ENCODE data around the gene OLFM3.
A peak's percentile ranks its signal among the peaks of the same experiment; 100 is the strongest.

Gene OLFM3

GRCh38 chr1:101964708-101965107 is 32.0 kb downstream of the OLFM3 start:
- no peaks in the 10 kb centered on the region for H3K79me2 ChIP-seq (ENCODE audit: control insufficient read depth, insufficient read depth, low read length)
- no peak overlapping the region for H3K9ac ChIP-seq (ENCODE audit: low read length)
- no peak overlapping the region for H3K56ac ChIP-seq (ENCODE audit: low read length)
- no peak overlapping the region for H4K8ac ChIP-seq (ENCODE audit: low read depth, low read length)
- no CpG with 5 or more reads among the region's 1 CpG for WGBS (ENCODE audit: extremely low coverage, insufficient coverage, low lambda C conversion rate)
- no peaks in the 10 kb centered on the region for H3K4me1 ChIP-seq (ENCODE audit: control insufficient read depth, low read depth, low read length)
- no peak overlapping the region for H3K4me2 ChIP-seq (ENCODE audit: low read length)
- DNase-seq = no peak
- no peak overlapping the region for H2BK120ac ChIP-seq (ENCODE audit: low read depth, low read length)
- H3K4me3 ChIP-seq (ENCODE audit: low read length) = no peak overlapping the region
- no peaks in the 10 kb centered on the region for H3K27me3 ChIP-seq (ENCODE audit: insufficient read depth, low read length, poor library complexity)
- no peak overlapping the region for H2BK5ac ChIP-seq (ENCODE audit: low read length)
- no peaks in the 10 kb centered on the region for H3K36me3 ChIP-seq (ENCODE audit: control insufficient read depth, insufficient read depth, low read length)
- no peak overlapping the region for H4K5ac ChIP-seq (ENCODE audit: low read length)
- no peak overlapping the region for H3K27ac ChIP-seq (ENCODE audit: low read depth, low read length)
- no peak overlapping the region for H3K18ac ChIP-seq (ENCODE audit: low read length)
- H3K23ac ChIP-seq (ENCODE audit: low read length) = no peak overlapping the region
- H2AK5ac ChIP-seq (ENCODE audit: low read length) = no peak overlapping the region
- no peaks in the 10 kb centered on the region for H3K79me1 ChIP-seq (ENCODE audit: low read length)
- H2BK15ac ChIP-seq (replicated peaks; ENCODE audit: low read depth) = no peak overlapping the region
- no peak overlapping the region for H3K4ac ChIP-seq (ENCODE audit: low read depth, low read length)

- no peak overlapping the region for H2BK5ac ChIP-seq (ENCODE audit: low read length)
- H3K4me1 ChIP-seq (ENCODE audit: control insufficient read depth, low read depth, low read length) = no peaks in the 10 kb centered on the region
- H2AK5ac ChIP-seq (ENCODE audit: low read length) = no peak overlapping the region
- no peak overlapping the region for H3K18ac ChIP-seq (ENCODE audit: low read length)
- H3K79me2 ChIP-seq (ENCODE audit: control insufficient read depth, insufficient read depth, low read length) = no peaks in the 10 kb centered on the region
- H3K4me3 ChIP-seq (ENCODE audit: low read length) = no peak overlapping the region
- no peak overlapping the region for H2BK120ac ChIP-seq (ENCODE audit: low read depth, low read length)
- H4K5ac ChIP-seq (ENCODE audit: low read length) = no peak overlapping the region
- no peaks in the 10 kb centered on the region for H3K79me1 ChIP-seq (ENCODE audit: low read length)
- H3K27me3 ChIP-seq (ENCODE audit: insufficient read depth, low read length, poor library complexity) = no peaks in the 10 kb centered on the region
- H3K56ac ChIP-seq (ENCODE audit: low read length) = no peak overlapping the region
- DNase-seq = no peak
- no peak overlapping the region for H3K23ac ChIP-seq (ENCODE audit: low read length)
- H3K9ac ChIP-seq (ENCODE audit: low read length) = no peak overlapping the region
- no peak overlapping the region for H4K8ac ChIP-seq (ENCODE audit: low read depth, low read length)
- H3K4ac ChIP-seq (ENCODE audit: low read depth, low read length) = no peak overlapping the region
- WGBS (ENCODE audit: extremely low coverage, insufficient coverage, low lambda C conversion rate) = no CpG with 5 or more reads among the region's 2 CpGs
- no peaks in the 10 kb centered on the region for H3K36me3 ChIP-seq (ENCODE audit: control insufficient read depth, insufficient read depth, low read length)
- H3K4me2 ChIP-seq (ENCODE audit: low read length) = no peak overlapping the region
- no peak overlapping the region for H3K27ac ChIP-seq (ENCODE audit: low read depth, low read length)
- H2BK15ac ChIP-seq (replicated peaks; ENCODE audit: low read depth) = no peak overlapping the region
Measured at GRCh38 chr1:101960142-101960541, 36.6 kb downstream of the OLFM3 start.

GRCh38 chr1:101959456-101959855 is 37.3 kb downstream of the OLFM3 start:
- H3K4me1 ChIP-seq (ENCODE audit: control insufficient read depth, low read depth, low read length) = no peaks in the 10 kb centered on the region
- no peaks in the 10 kb centered on the region for H3K36me3 ChIP-seq (ENCODE audit: control insufficient read depth, insufficient read depth, low read length)
- no peak overlapping the region for H4K8ac ChIP-seq (ENCODE audit: low read depth, low read length)
- H3K23ac ChIP-seq (ENCODE audit: low read length) = no peak overlapping the region
- DNase-seq = no peak
- no peaks in the 10 kb centered on the region for H3K27me3 ChIP-seq (ENCODE audit: insufficient read depth, low read length, poor library complexity)
- H2BK5ac ChIP-seq (ENCODE audit: low read length) = no peak overlapping the region
- no peak overlapping the region for H2AK5ac ChIP-seq (ENCODE audit: low read length)
- H2BK120ac ChIP-seq (ENCODE audit: low read depth, low read length) = no peak overlapping the region
- H3K4ac ChIP-seq (ENCODE audit: low read depth, low read length) = no peak overlapping the region
- no peak overlapping the region for H4K5ac ChIP-seq (ENCODE audit: low read length)
- WGBS (ENCODE audit: extremely low coverage, insufficient coverage, low lambda C conversion rate) = no CpG with 5 or more reads among the region's 3 CpGs
- H3K9ac ChIP-seq (ENCODE audit: low read length) = no peak overlapping the region
- H3K79me1 ChIP-seq (ENCODE audit: low read length) = no peaks in the 10 kb centered on the region
- H3K27ac ChIP-seq (ENCODE audit: low read depth, low read length) = no peak overlapping the region
- H3K4me2 ChIP-seq (ENCODE audit: low read length) = no peak overlapping the region
- H3K79me2 ChIP-seq (ENCODE audit: control insufficient read depth, insufficient read depth, low read length) = no peaks in the 10 kb centered on the region
- H3K56ac ChIP-seq (ENCODE audit: low read length) = no peak overlapping the region
- no peak overlapping the region for H3K4me3 ChIP-seq (ENCODE audit: low read length)
- H3K18ac ChIP-seq (ENCODE audit: low read length) = no peak overlapping the region
- H2BK15ac ChIP-seq (replicated peaks; ENCODE audit: low read depth) = no peak overlapping the region

GRCh38 chr1:101957771-101958170 is 39.0 kb downstream of the OLFM3 start:
- Histone ChIP-seq H3K18ac (ENCODE audit: low read length) (no peak overlapping the region), H3K23ac (ENCODE audit: low read length) (no peak overlapping the region), H4K8ac (ENCODE audit: low read depth, low read length) (no peak overlapping the region), H2BK15ac (replicated peaks; ENCODE audit: low read depth) (no peak overlapping the region), H3K56ac (ENCODE audit: low read length) (no peak overlapping the region), H2BK5ac (ENCODE audit: low read length) (no peak overlapping the region), H3K27me3 (ENCODE audit: insufficient read depth, low read length, poor library complexity) (no peaks in the 10 kb centered on the region), H3K9ac (ENCODE audit: low read length) (no peak overlapping the region), H2AK5ac (ENCODE audit: low read length) (no peak overlapping the region), H3K79me2 (ENCODE audit: control insufficient read depth, insufficient read depth, low read length) (no peaks in the 10 kb centered on the region), H3K4me1 (ENCODE audit: control insufficient read depth, low read depth, low read length) (no peaks in the 10 kb centered on the region), H3K79me1 (ENCODE audit: low read length) (no peaks in the 10 kb centered on the region), H4K5ac (ENCODE audit: low read length) (no peak overlapping the region), H3K36me3 (ENCODE audit: control insufficient read depth, insufficient read depth, low read length) (no peaks in the 10 kb centered on the region), H2BK120ac (ENCODE audit: low read depth, low read length) (no peak overlapping the region), H3K4me2 (ENCODE audit: low read length) (no peak overlapping the region), H3K4ac (ENCODE audit: low read depth, low read length) (no peak overlapping the region), H3K4me3 (ENCODE audit: low read length) (no peak overlapping the region), H3K27ac (ENCODE audit: low read depth, low read length) (no peak overlapping the region)
- DNase-seq = no peak

GRCh38 chr1:101953623-101954022 is 43.1 kb downstream of the OLFM3 start:
- H2BK120ac ChIP-seq (ENCODE audit: low read depth, low read length) = no peak overlapping the region
- no peak for DNase-seq
- H3K9ac ChIP-seq (ENCODE audit: low read length) = no peak overlapping the region
- H3K36me3 ChIP-seq (ENCODE audit: control insufficient read depth, insufficient read depth, low read length) = no peaks in the 10 kb centered on the region
- H4K5ac ChIP-seq (ENCODE audit: low read length) = no peak overlapping the region
- no peak overlapping the region for H3K4me2 ChIP-seq (ENCODE audit: low read length)
- no peak overlapping the region for H3K56ac ChIP-seq (ENCODE audit: low read length)
- H2BK15ac ChIP-seq (replicated peaks; ENCODE audit: low read depth) = no peak overlapping the region
- H3K4ac ChIP-seq (ENCODE audit: low read depth, low read length) = no peak overlapping the region
- no peaks in the 10 kb centered on the region for H3K4me1 ChIP-seq (ENCODE audit: control insufficient read depth, low read depth, low read length)
- no peak overlapping the region for H4K8ac ChIP-seq (ENCODE audit: low read depth, low read length)
- WGBS (ENCODE audit: extremely low coverage, insufficient coverage, low lambda C conversion rate) = no CpG with 5 or more reads among the region's 1 CpG
- H2AK5ac ChIP-seq (ENCODE audit: low read length) = no peak overlapping the region
- no peaks in the 10 kb centered on the region for H3K79me1 ChIP-seq (ENCODE audit: low read length)
- H3K27ac ChIP-seq (ENCODE audit: low read depth, low read length) = no peak overlapping the region
- no peaks in the 10 kb centered on the region for H3K79me2 ChIP-seq (ENCODE audit: control insufficient read depth, insufficient read depth, low read length)
- H3K18ac ChIP-seq (ENCODE audit: low read length) = no peak overlapping the region
- no peaks in the 10 kb centered on the region for H3K27me3 ChIP-seq (ENCODE audit: insufficient read depth, low read length, poor library complexity)
- no peak overlapping the region for H2BK5ac ChIP-seq (ENCODE audit: low read length)
- no peak overlapping the region for H3K4me3 ChIP-seq (ENCODE audit: low read length)
- H3K23ac ChIP-seq (ENCODE audit: low read length) = no peak overlapping the region

GRCh38 chr1:101945884-101946283 is 50.8 kb downstream of the OLFM3 start:
- Histone ChIP-seq H4K8ac (ENCODE audit: low read depth, low read length) (no peak overlapping the region), H3K4me1 (ENCODE audit: control insufficient read depth, low read depth, low read length) (no peaks in the 10 kb centered on the region), H3K27ac (ENCODE audit: low read depth, low read length) (no peak overlapping the region), H3K9ac (ENCODE audit: low read length) (no peak overlapping the region), H2BK15ac (replicated peaks; ENCODE audit: low read depth) (no peak overlapping the region), H3K27me3 (ENCODE audit: insufficient read depth, low read length, poor library complexity) (no peaks in the 10 kb centered on the region), H2BK5ac (ENCODE audit: low read length) (no peak overlapping the region), H2AK5ac (ENCODE audit: low read length) (no peak overlapping the region), H3K4me2 (ENCODE audit: low read length) (no peak overlapping the region), H2BK120ac (ENCODE audit: low read depth, low read length) (no peak overlapping the region), H3K18ac (ENCODE audit: low read length) (no peak overlapping the region), H3K79me1 (ENCODE audit: low read length) (no peaks in the 10 kb centered on the region), H3K4me3 (ENCODE audit: low read length) (no peak overlapping the region), H3K4ac (ENCODE audit: low read depth, low read length) (no peak overlapping the region), H3K79me2 (ENCODE audit: control insufficient read depth, insufficient read depth, low read length) (no peaks in the 10 kb centered on the region), H4K5ac (ENCODE audit: low read length) (no peak overlapping the region), H3K56ac (ENCODE audit: low read length) (no peak overlapping the region), H3K23ac (ENCODE audit: low read length) (no peak overlapping the region), H3K36me3 (ENCODE audit: control insufficient read depth, insufficient read depth, low read length) (no peaks in the 10 kb centered on the region)
- WGBS (ENCODE audit: extremely low coverage, insufficient coverage, low lambda C conversion rate) = no CpG with 5 or more reads among the region's 1 CpG
- peak; percentile 22 for DNase-seq

All from mesendoderm (in vitro differentiated cells).